Stimulated activated CD8-positive, alpha-beta memory T cell treated with anti-CD3 and anti-CD28 coated beads, Interleukin-12 subunit alpha, Interleukin-12 subunit beta, amount 100 ng/mL, for 4 hours (primary cell): ENCODE measurements around the gene LITAF.
"Not testable (repeated sequence)": the region's sequence is repeated elsewhere in the genome, so short reads cannot be mapped to it uniquely, and the experiment has no call there.

Source experiments
- DNase-seq: peaks from one replicate; pipeline ENCODE4 v3.0.0-alpha.2; 2020; ENCODE audit warnings: low read depth

Gene LITAF

GRCh38 chr16:11620243-11621003 lies 33.7 kb upstream of the LITAF start:
- no peak for DNase-seq

DNA sequence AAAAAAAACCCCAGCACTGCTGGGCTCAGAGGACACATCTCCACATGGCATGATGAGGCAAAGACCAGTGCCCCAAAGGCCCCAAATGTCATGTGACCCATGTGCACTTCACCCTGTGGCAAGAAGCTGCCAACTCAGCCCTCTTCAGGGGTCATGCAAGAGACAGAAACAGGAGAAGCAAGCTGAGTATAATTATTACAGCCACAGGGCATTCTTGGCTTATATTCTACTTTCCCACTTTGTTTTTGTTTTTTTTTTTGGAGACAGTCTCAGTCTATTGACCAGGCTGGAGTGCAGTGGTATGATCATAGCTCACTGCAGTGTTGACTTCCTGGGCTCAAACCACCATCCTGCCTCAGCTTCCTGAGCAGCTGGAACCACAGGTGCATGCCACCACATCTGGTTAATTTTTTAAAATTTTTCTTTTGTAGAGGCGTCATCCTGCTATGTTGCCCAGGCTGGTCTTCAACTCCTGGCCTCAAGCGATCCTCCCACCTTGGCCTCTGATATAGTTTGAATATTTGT lies 32.7 kb upstream of the LITAF start:
- no peak for DNase-seq

- no peak for DNase-seq
Observed at GRCh38 chr16:11618107-11618717, 31.5 kb upstream of the LITAF start.

DNA sequence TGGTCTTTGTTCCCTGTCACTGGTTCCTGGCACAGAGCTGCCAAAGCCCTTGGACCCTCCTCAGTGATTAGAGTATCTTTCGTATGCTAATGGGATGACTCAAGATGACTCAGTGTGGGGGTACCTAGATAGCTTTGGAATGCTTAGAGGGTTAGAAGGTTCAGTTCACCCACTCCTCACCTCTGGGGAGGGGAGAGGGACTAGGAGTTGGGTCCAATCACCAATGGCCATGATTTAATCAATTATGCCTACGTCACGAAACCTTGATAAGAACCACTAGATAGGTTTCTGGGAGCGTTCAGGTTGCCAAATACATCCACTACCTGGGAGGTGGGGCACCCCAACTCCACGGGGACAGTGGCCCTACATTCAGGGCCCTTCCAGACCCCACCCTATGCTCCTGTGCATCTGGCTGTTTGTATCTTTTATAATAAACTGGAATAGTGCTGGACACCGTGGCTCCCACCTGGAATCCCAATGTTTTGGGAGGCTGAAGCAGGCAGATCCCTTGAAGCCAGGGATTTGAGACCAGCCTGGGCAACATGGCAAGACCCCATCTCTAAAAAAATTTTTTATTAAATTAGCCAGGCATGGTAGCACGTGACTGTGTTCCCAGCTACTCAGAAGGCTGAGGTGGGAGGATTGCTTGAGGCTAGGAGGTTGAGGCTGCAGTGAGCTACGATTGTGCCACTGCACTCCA lies 29.2 kb upstream of the LITAF start:
- no peak for DNase-seq

GRCh38 chr16:11614587-11615175 lies 28.0 kb upstream of the LITAF start:
- no peak for DNase-seq

DNA sequence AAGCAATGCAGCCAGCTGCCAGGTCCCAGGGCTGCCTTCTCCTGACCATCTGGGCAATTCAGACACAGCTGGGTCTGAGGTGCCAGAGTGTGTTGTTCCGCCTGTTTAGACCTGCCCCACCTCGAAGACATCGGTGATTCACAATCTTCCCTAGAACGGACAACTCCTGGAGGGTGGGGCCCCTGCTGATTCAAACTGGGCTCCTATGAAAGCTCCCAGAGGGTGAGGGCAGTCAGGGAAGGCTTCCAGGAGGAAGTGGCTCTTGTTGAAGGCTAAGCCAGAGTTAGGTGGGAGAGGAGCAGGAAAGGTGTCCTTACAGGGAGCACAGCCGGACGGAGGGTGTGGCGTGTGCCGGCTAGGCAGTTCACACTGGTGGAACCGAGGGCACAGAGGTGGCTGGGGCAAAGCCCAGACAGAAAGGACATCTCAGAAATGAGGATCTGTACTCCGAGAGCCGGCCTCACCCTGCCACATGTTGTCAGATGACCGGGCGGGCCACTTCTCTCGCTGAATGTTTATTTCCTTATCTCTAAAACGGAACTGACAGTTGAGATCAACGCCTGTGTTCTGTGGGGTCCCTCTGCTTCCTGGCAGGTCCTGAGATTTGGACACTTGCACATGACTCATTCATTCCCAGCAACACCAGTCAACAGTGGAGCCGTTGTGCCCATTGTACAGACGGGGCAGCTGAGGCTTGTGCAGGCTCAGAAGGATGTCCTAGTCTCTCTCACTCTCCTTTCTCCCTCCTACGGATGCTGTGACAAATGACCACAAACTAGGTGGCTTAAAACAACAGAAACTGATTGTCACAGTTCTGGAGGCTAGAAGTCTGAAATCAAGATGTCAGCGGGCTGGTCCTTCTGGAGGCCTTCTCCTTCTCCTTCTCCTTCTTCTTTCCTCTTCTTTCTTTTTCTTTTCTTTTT lies 26.9 kb upstream of the LITAF start:
- no peak for DNase-seq

DNA sequence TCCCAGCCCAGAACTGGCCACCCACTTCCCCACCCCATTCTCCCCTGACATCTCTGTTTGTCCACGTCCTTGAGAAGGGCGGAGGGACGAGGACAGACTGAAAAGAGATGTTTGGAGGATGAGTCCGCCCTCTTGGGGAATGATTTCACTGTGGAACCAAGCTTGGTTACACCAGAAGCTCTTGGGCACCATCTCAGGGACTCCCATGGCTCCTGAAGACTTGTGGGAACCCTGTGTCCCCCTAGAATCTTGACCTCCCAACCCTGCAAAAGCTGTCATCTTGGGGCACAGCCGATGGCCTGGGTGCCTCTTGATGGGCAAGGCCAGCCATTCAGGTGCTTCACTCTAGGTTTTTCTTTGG lies 25.9 kb upstream of the LITAF start:
- no peak for DNase-seq

- no peak for DNase-seq
Observed at GRCh38 chr16:11611871-11612664, 25.3 kb upstream of the LITAF start.

GRCh38 chr16:11610580-11610979 lies 23.9 kb upstream of the LITAF start:
- DNase-seq, result no peak

- DNase-seq, result no peak
Observed at GRCh38 chr16:11610121-11610505, 23.4 kb upstream of the LITAF start.

GRCh38 chr16:11609474-11610120 lies 22.9 kb upstream of the LITAF start:
- no peak for DNase-seq

DNA sequence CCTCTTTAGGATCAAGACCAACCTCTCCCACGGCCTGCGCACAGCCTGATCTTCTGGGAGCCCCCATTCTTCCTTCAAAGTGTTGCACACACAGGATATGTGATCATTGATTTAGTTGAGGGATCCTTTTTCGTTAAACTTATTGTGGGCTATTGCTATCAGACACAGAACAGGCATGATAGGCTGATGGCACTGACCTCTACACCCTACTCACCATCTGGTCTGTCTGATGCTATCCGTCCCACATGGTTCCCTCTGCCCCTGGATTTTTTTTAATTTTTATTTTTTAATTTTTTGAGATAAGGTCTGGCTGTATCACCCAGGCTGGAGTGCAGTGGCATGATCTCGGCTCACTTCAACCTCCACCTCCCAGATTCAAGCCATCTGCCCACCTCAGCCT lies 19.2 kb upstream of the LITAF start:
- DNase-seq, result no peak

DNA sequence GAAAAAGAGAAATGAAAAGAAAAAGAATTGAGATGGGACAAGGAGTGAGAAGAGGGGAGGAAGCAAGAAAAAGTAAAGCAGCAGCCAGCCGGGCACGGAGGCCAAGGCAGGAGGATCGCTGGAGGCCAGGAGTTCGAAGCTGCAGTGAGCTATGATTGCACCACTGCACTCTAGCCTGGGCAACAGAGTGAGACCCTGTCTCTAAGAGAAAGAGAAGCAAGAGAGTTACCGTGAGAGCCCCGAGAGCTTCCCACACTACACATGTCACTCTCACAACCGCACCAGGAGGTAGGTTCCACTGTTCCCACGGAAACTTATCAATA lies 18.8 kb upstream of the LITAF start:
- no peak for DNase-seq

GRCh38 chr16:11604783-11605563 lies 18.3 kb upstream of the LITAF start:
- no peak for DNase-seq

- DNase-seq, result not testable (repeated sequence)
Observed at GRCh38 chr16:11604296-11604695, 17.6 kb upstream of the LITAF start.

DNA sequence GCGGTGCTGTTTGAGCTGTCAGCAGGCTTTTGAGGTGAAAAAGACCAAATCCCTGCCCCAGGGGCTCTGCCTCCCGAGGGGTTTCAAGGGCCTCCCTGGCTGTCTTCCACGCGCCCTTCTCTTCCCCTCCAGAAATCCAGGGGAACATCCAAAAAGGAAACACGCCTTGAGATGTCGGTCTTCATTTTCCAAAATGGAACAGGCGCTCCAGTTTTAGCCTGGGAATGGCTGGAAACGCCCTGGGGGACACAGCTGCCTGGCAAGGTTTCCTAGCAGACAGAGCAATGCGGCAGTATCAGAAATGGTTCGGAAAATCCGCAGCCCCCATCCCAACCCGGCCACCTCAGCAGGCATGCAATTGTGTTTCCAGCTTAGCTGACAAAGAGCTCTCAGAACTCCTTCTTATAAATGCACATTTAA lies 16.6 kb upstream of the LITAF start:
- no peak for DNase-seq

DNA sequence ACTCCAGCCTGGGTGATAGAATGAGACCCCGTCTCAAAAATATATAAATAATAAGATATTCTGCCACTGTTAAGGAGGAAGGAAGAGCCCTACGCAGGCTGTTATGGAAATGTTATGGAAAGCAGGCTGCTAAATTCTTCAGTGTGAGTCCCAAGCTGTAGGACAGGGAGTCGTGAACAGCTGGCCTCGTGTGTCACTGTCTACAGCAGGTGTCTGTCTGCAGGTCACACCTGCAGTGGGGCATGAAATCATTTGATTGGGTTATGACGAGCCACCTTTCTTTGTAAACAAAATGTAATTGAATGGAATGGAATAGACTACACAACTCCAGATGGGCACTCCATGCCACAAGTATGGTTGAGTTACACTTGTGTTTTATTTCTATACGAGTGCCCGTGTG lies 15.6 kb upstream of the LITAF start:
- DNase-seq, result no peak

DNA sequence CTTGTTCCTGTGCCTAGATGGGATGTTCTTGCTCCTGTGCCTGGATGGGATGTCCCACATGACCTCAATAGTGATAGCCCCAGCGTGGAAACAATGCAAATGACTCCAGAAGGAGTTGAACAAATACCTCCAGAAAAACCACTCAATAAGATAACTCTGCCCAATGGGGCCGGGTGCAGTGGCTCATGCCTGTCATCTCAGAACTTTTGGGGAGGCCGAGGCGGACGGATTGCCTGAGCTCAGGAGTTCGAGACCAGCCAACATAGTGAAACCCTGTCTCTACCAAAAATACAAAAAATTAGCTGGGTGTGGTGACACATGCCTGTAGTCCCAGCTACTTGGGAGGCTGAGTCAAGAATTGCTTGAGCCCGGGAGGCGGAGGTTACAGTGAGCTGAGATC lies 15.2 kb upstream of the LITAF start:
- no peak for DNase-seq

DNA sequence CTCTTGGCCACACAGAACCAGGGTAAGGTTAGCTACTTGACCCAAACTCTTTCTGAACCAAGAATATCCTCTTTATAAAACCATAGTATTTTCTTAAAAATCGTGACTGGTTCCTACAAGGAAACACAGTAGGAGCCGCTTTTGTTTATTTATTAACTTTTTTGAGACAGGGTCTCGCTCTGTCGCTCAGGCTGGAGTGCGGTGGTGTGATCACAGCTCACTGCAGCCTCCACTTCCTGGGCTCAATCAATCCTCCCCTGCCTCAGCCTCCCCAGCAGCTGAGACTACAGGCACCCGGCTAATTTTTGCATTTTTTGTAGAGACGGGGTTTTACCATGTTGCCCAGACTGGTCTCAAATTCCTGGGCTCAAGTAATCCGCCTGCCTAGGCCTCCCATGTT lies 14.7 kb upstream of the LITAF start:
- DNase-seq, result no peak

DNA sequence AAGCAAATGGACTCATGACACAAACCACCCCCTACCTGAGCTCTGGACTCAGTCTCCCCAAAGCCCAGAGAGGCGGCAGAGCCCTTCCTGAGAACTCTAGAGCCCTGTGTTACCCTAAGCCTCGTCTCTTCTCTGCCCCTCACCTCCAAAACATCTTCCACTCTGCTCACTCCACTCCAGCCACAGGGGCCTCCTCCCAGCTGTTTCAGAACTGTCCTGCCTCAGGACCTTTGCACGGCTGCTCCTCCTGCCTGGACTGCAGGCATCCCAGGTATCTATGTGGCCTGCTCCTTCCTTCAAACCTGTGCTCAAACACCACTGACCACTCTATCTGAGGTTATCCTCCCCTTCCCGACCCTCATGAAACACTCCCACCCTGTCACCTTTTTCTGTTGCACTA lies 12.9 kb upstream of the LITAF start:
- no peak for DNase-seq
